ENCODE data around the gene FZD10.

- TF ChIP-seq, protein P1, sequence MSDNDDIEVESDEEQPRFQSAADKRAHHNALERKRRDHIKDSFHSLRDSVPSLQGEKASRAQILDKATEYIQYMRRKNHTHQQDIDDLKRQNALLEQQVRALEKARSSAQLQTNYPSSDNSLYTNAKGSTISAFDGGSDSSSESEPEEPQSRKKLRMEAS (IDR thresholded peaks at IDR 0.05): no peak
- TF ChIP-seq EGR1 (IDR thresholded peaks at IDR 0.05) (no peak), NFIC (IDR thresholded peaks at IDR 0.05) (no peak), ZBTB7A (IDR thresholded peaks at IDR 0.05; ENCODE audit: low read depth) (no peak)
Measured at GRCh38 chr12:130198026-130198662, 35.9 kb downstream of the FZD10 start.
